Right lobe of liver (tissue), 6 donors: ENCODE results near the gene PTTG1. TPM values are rescaled to one million over a fixed set of nuclear protein-coding genes. Genes with fewer than 3 reads are reported as not detected.

Source experiments
- ATAC-seq, 4 donors: fragments of 200-7000 bp; cut with Tn5 transposase; one replicate each; pipeline ENCODE4 v1.9.1; 2020; ENCODE audit warnings: mild to moderate bottlenecking in 4 of 4, moderate library complexity in 4 of 4
- DNase-seq, 3 donors: peaks; one replicate each; pipeline ENCODE4 v3.0.0-alpha.2; 2020
- H3K27ac ChIP-seq, 3 donors: fragments of 200-600 bp; one replicate each; pipeline ENCODE4 v1.8.0; 2022
- H3K27me3 ChIP-seq, 2 donors: fragments of 200-600 bp; one replicate each; pipeline ENCODE4 v1.8.0; 2022
- H3K36me3 ChIP-seq, 4 donors: fragments of 200-600 bp; sonication (generic) in 1 of 4; one replicate each; pipeline versions ENCODE4 v1.5.1 to v1.8.0; 2017 to 2022; ENCODE audit warnings: control low read depth in 1 of 4
- H3K4me1 ChIP-seq, 4 donors: fragments of 200-600 bp; sonication (generic) in 1 of 4; one replicate each; pipeline versions ENCODE4 v1.5.1 to v1.8.0; 2017 to 2022; ENCODE audit warnings: control low read depth in 1 of 4
- H3K4me3 ChIP-seq, 3 donors: fragments of 200-600 bp; one replicate each; pipeline ENCODE4 v1.8.0; 2022
- H3K9me3 ChIP-seq, 4 donors: fragments of 200-600 bp; sonication (generic) in 1 of 4; one replicate each; pipeline versions ENCODE4 v1.5.1 to v1.8.0; 2017 to 2022; ENCODE audit warnings: control low read depth in 1 of 4
- POLR2A ChIP-seq: fragments of 450-650 bp; IDR thresholded peaks from one replicate; pipeline ENCODE4 v1.6.1; 2017; ENCODE audit warnings: antibody characterized with exemption, mild to moderate bottlenecking
- WGBS: methylation state at CpG from one replicate; pipeline ENCODE4 v1.1.6; 2018; ENCODE audit warnings: low coverage, low lambda C conversion rate; ENCODE audit not compliant: insufficient coverage; ENCODE audit errors: missing lambda C conversion rate; 5-methylcytosine and 5-hydroxymethylcytosine counted together
- intact Hi-C, 2 donors: fragments of 100-400 bp; cut with DNase I; formaldehyde crosslinking; loops; one replicate each; pipeline versions ENCODE4 v1.11.2 to v1.14.1; 2022
- total RNA-seq, 6 experiments: library from RNA; depleted of rRNA in 2 of 6; stranded (reverse); fragments of >200 nt in 2 of 6; fragmentation: NEBNext Ultra II Directional in 3 of 6; extraction: Animal tissue kit (Norgen Biotek cat#: 25700) in 3 of 6; gene quantifications; one replicate each; pipeline versions ENCODE4 v1.1.0 to v1.2.4, GENCODE V29; 2016 to 2023
- TF ChIP-seq, protein P1 (sequence below), 4 donors: fragments of 200-600 bp in 3 of 4; fragments of 450-650 bp in 1 of 4; IDR thresholded peaks; one replicate each; pipeline versions ENCODE4 v1.5.1 to v1.8.0; 2016 to 2022; ENCODE audit warnings: antibody characterized with exemption in 4 of 4, mild to moderate bottlenecking in 2 of 4
- donor health status: DM: no; HTN: yes; CAD: no.
- donor health status: DM: no; HTN: no; CAD: no.
- donor health status: DM: no; HTN: no; CAD: no.
- donor health status: DM: no; HTN: yes; CAD: no.
- donor health status: DM: no; HTN: yes; CAD: no.

PTTG1 gene
- total RNA-seq, 6 experiments from 2014 or later: 0.51 to 5.9 (median 2.6) TPM

DNA sequence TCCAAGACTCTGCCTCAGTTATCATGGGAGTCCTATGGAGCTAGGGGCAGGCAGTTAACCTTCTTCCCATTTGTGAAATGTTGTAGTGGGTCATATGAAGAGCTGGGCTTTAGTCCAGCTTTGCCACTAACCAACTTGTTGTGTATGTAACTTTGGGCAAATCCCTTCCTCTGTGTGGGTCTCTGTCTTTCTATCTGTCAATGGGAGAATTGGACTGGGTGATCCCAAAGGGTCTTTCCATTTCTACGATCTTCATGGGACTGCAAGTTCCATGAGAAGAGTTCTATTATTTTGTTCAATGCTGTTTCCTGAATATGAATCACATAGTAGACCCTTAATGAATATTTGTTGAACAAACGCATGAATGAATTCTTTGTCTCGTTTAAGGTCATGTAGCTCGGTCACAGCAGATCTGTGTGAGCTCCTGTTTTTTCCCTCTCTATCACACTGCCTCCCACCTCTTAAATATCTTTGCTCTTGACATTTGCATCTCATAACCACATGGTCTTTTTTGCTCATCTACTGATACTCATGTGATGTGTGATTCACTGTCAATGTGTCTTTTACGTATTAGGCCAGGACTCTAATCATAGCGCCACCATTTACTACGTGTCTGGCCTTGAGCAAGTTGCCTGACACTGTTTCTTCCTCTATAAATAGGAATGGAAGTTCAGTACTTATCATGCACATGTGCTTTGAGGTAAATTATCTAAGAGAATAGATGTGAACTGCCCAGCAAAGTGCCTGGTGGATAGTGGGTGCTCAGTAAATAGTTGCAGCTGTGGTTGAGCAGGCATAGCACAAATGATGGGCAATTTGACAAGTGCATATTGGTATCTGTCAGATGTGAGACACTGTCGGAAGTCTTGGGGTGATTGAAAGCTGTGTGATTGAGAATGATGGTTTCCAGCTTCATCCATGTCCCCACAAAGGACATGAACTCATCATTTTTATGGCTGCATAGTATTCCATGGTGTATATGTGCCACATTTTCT, 37.4 kb downstream of the PTTG1 start:
- Histone ChIP-seq H3K27me3 (no peaks in the 10 kb centered on the region), H3K36me3 (no peaks in the 10 kb centered on the region), H3K4me3 (no peak overlapping the region), H3K4me1 (no peaks in the 10 kb centered on the region), H3K27ac (no peak overlapping the region), H3K9me3 (no peaks in the 10 kb centered on the region)
- intact Hi-C loops: no loop called here
- DNase-seq: no peak
- WGBS: 54% methylated on average over 8 of the region's 8 CpGs
- no peak for TF ChIP-seq POLR2A
- TF ChIP-seq, protein P1, sequence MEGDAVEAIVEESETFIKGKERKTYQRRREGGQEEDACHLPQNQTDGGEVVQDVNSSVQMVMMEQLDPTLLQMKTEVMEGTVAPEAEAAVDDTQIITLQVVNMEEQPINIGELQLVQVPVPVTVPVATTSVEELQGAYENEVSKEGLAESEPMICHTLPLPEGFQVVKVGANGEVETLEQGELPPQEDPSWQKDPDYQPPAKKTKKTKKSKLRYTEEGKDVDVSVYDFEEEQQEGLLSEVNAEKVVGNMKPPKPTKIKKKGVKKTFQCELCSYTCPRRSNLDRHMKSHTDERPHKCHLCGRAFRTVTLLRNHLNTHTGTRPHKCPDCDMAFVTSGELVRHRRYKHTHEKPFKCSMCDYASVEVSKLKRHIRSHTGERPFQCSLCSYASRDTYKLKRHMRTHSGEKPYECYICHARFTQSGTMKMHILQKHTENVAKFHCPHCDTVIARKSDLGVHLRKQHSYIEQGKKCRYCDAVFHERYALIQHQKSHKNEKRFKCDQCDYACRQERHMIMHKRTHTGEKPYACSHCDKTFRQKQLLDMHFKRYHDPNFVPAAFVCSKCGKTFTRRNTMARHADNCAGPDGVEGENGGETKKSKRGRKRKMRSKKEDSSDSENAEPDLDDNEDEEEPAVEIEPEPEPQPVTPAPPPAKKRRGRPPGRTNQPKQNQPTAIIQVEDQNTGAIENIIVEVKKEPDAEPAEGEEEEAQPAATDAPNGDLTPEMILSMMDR (IDR thresholded peaks at IDR 0.05): no peak
- ATAC-seq: no peak

DNA sequence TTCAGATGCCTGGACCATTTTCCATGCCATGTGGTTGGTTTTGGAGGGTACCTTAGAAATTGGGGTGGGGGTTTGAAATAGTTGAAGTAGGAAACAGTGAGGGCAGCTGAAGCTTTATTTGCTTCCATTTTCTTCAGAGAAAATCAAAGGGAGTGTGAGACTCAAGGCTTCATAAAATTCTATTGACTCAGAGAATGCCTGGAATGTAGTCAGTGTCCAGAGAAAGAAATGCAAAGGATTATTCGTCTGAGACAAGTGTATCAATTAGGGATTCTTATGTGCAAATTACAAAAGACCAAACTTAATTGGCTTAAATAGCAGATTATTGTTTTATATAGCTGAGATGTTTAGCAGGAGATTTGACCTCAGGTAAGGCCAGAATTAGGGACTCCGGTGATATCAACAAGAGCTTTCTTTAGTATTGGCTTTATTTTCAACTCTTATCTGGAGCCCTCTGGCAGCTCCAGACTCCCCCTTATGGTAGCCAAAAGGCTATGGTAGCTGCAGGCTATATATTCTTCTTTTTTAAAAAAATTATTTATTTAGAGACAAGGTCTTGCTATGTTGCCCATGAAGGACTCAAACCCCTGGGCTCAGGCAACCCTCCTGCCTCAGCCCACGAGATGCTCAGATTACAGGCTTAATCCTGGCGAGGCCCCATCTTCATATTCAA, 38.9 kb downstream of the PTTG1 start:
- DNase-seq: no peak
- intact Hi-C loops: no loop called here
- TF ChIP-seq, protein P1 (IDR thresholded peaks at IDR 0.05): no peak
- TF ChIP-seq POLR2A: no peak
- Histone ChIP-seq H3K36me3 (no peaks in the 10 kb centered on the region), H3K4me3 (no peak overlapping the region), H3K27ac (no peak overlapping the region), H3K4me1 (no peaks in the 10 kb centered on the region), H3K9me3 (no peaks in the 10 kb centered on the region), H3K27me3 (no peaks in the 10 kb centered on the region)
- WGBS: 65% methylated on average over 3 of the region's 4 CpGs
- no peak for ATAC-seq

- no peak for TF ChIP-seq POLR2A
- TF ChIP-seq, protein P1 (IDR thresholded peaks at IDR 0.05): no peak
- H3K4me3 ChIP-seq: no peak overlapping the region
- DNase-seq: no peak
- no peak for ATAC-seq
- intact Hi-C loops: no loop called here
- H3K36me3 ChIP-seq: no peaks in the 10 kb centered on the region
- no peaks in the 10 kb centered on the region for H3K9me3 ChIP-seq
- 100% methylated on average over 6 of the region's 6 CpGs for WGBS
- no peaks in the 10 kb centered on the region for H3K4me1 ChIP-seq
- H3K27me3 ChIP-seq: no peaks in the 10 kb centered on the region
- H3K27ac ChIP-seq: no peak overlapping the region
Measured at GRCh38 chr5:160461378-160461777, 39.7 kb downstream of the PTTG1 start.

- WGBS: 67% methylated on average over 1 of the region's 2 CpGs
- Histone ChIP-seq H3K27ac (no peak overlapping the region), H3K27me3 (no peaks in the 10 kb centered on the region), H3K9me3 (no peaks in the 10 kb centered on the region), H3K4me3 (no peak overlapping the region), H3K4me1 (peaks cover 0 to 6% (median 2%) of the 10 kb centered on the region in 4 donors), H3K36me3 (no peaks in the 10 kb centered on the region)
- TF ChIP-seq, protein P1 (IDR thresholded peaks at IDR 0.05): no peak
- TF ChIP-seq POLR2A: no peak
- ATAC-seq (no peak), DNase-seq (no peak)
- intact Hi-C loops: no loop called here
Measured at GRCh38 chr5:160462167-160462566, 40.5 kb downstream of the PTTG1 start.
